Central memory CD8-positive, alpha-beta T cell (primary cell): ENCODE data around the gene SDK2.

Experiments used
- ATAC-seq: fragments of 150-1000 bp; cut with Tn5 transposase; replicated peaks from 2 replicates; pipeline ENCODE4 v1.10.0; 2022; ENCODE audit warnings: mild to moderate bottlenecking, moderate FRiP score, moderate number of reproducible peaks; ENCODE audit not compliant: poor library complexity, severe bottlenecking; ENCODE audit errors: extremely low read depth
- DNase-seq, 2 donors: peaks; one replicate each; pipeline ENCODE4 v3.0.0; 2021; ENCODE audit warnings: low spot score in 2 of 2
- H3K27ac Mint-ChIP-seq: one replicate; pipeline ENCODE4 v1.8.0; 2022; ENCODE audit warnings: low read depth, mild to moderate bottlenecking, moderate library complexity, mixed read lengths
- H3K27me3 Mint-ChIP-seq: one replicate; pipeline ENCODE4 v1.8.0; 2022; ENCODE audit warnings: mixed read lengths
- H3K36me3 Mint-ChIP-seq: one replicate; pipeline ENCODE4 v1.8.0; 2022; ENCODE audit warnings: mild to moderate bottlenecking, moderate library complexity, mixed read lengths; ENCODE audit not compliant: insufficient read depth
- H3K4me1 Mint-ChIP-seq: one replicate; pipeline ENCODE4 v1.8.0; 2022; ENCODE audit warnings: mixed read lengths
- H3K4me3 Mint-ChIP-seq: one replicate; pipeline ENCODE4 v1.8.0; 2022; ENCODE audit warnings: mild to moderate bottlenecking, moderate library complexity, mixed read lengths
- H3K9me3 Mint-ChIP-seq: one replicate; pipeline ENCODE4 v1.8.0; 2022; ENCODE audit warnings: mixed read lengths

Gene SDK2

GRCh38 chr17:73639932-73640331 lies 4.3 kb downstream of the SDK2 start:
- DNase-seq: no peak

GRCh38 chr17:73639322-73639721 lies 4.9 kb downstream of the SDK2 start:
- no peaks in the 10 kb centered on the region for H3K9me3 Mint-ChIP-seq
- H3K36me3 Mint-ChIP-seq: no peaks in the 10 kb centered on the region
- peaks cover 62% of the 10 kb centered on the region for H3K27me3 Mint-ChIP-seq
- no peak overlapping the region for H3K27ac Mint-ChIP-seq
- DNase-seq: no peak
- no peak for ATAC-seq
- H3K4me3 Mint-ChIP-seq: no peak overlapping the region
- peaks cover 11% of the 10 kb centered on the region for H3K4me1 Mint-ChIP-seq

More at GRCh38 chr17:73639932-73640331, 4.3 kb downstream of the SDK2 start:
- Mint-ChIP-seq H3K9me3 (no peaks in the 10 kb centered on the region), H3K27ac (no peak overlapping the region), H3K4me1 (peaks cover 11% of the 10 kb centered on the region), H3K4me3 (no peak overlapping the region), H3K27me3 (peaks cover 63% of the 10 kb centered on the region), H3K36me3 (no peaks in the 10 kb centered on the region)
- no peak for ATAC-seq

- no peak overlapping the region for H3K27ac Mint-ChIP-seq
- H3K4me1 Mint-ChIP-seq: peaks cover 11% of the 10 kb centered on the region
- no peak for ATAC-seq
Observed at GRCh38 chr17:73638556-73638955, 5.7 kb downstream of the SDK2 start.

GRCh38 chr17:73637866-73638265 lies 6.4 kb downstream of the SDK2 start:
- H3K27me3 Mint-ChIP-seq: peaks cover 62% of the 10 kb centered on the region
- no peaks in the 10 kb centered on the region for H3K9me3 Mint-ChIP-seq
- H3K27ac Mint-ChIP-seq: no peak overlapping the region
- DNase-seq (no peak), ATAC-seq (no peak)
- H3K4me1 Mint-ChIP-seq: peaks cover 8% of the 10 kb centered on the region
- H3K36me3 Mint-ChIP-seq: no peaks in the 10 kb centered on the region
- H3K4me3 Mint-ChIP-seq: no peak overlapping the region

More at GRCh38 chr17:73638556-73638955, 5.7 kb downstream of the SDK2 start:
- Mint-ChIP-seq H3K4me3 (no peak overlapping the region), H3K27me3 (peaks cover 60% of the 10 kb centered on the region), H3K9me3 (no peaks in the 10 kb centered on the region), H3K36me3 (no peaks in the 10 kb centered on the region)
- no peak for DNase-seq

GRCh38 chr17:73635101-73635817 lies 9.0 kb downstream of the SDK2 start:
- Mint-ChIP-seq H3K27me3 (peaks cover 37% of the 10 kb centered on the region), H3K4me3 (no peak overlapping the region), H3K9me3 (no peaks in the 10 kb centered on the region), H3K27ac (no peak overlapping the region), H3K4me1 (no peaks in the 10 kb centered on the region), H3K36me3 (peaks cover 2% of the 10 kb centered on the region)
- DNase-seq (no peak), ATAC-seq (no peak)

- Mint-ChIP-seq H3K9me3 (no peaks in the 10 kb centered on the region), H3K27me3 (peaks cover 32% of the 10 kb centered on the region), H3K27ac (no peak overlapping the region), H3K4me1 (no peaks in the 10 kb centered on the region), H3K36me3 (peaks cover 2% of the 10 kb centered on the region), H3K4me3 (no peak overlapping the region)
- ATAC-seq (no peak), DNase-seq (no peak)
Observed at GRCh38 chr17:73634629-73635028, 9.6 kb downstream of the SDK2 start.

GRCh38 chr17:73633736-73634135 lies 10.5 kb downstream of the SDK2 start:
- no peak for ATAC-seq
- no peaks in the 10 kb centered on the region for H3K4me1 Mint-ChIP-seq
- no peak for DNase-seq
- H3K4me3 Mint-ChIP-seq: no peak overlapping the region
- no peak overlapping the region for H3K27ac Mint-ChIP-seq
- H3K27me3 Mint-ChIP-seq: peaks cover 23% of the 10 kb centered on the region
- no peaks in the 10 kb centered on the region for H3K9me3 Mint-ChIP-seq
- peaks cover 2% of the 10 kb centered on the region for H3K36me3 Mint-ChIP-seq

- Mint-ChIP-seq H3K9me3 (no peaks in the 10 kb centered on the region), H3K27me3 (peaks cover 11% of the 10 kb centered on the region), H3K36me3 (peaks cover 2% of the 10 kb centered on the region), H3K27ac (no peak overlapping the region), H3K4me1 (no peaks in the 10 kb centered on the region), H3K4me3 (no peak overlapping the region)
- ATAC-seq (no peak), DNase-seq (no peak)
Observed at GRCh38 chr17:73632513-73632912, 11.7 kb downstream of the SDK2 start.

- DNase-seq: no peak
- Mint-ChIP-seq H3K9me3 (no peaks in the 10 kb centered on the region), H3K4me3 (no peak overlapping the region), H3K27ac (no peak overlapping the region), H3K4me1 (no peaks in the 10 kb centered on the region), H3K36me3 (peaks cover 2% of the 10 kb centered on the region), H3K27me3 (peaks cover 18% of the 10 kb centered on the region)
- no peak for ATAC-seq
Observed at GRCh38 chr17:73630965-73631595, 13.2 kb downstream of the SDK2 start.

- Mint-ChIP-seq H3K27ac (no peak overlapping the region), H3K4me1 (no peaks in the 10 kb centered on the region), H3K36me3 (peaks cover 2% of the 10 kb centered on the region), H3K4me3 (no peak overlapping the region), H3K9me3 (no peaks in the 10 kb centered on the region), H3K27me3 (peaks cover 18% of the 10 kb centered on the region)
- no peak for ATAC-seq
- no peak for DNase-seq
Observed at GRCh38 chr17:73630531-73630930, 13.7 kb downstream of the SDK2 start.

- peaks cover 2% of the 10 kb centered on the region for H3K36me3 Mint-ChIP-seq
- no peaks in the 10 kb centered on the region for H3K9me3 Mint-ChIP-seq
- ATAC-seq: no peak
- H3K4me3 Mint-ChIP-seq: no peak overlapping the region
- H3K27me3 Mint-ChIP-seq: peaks cover 16% of the 10 kb centered on the region
- no peak overlapping the region for H3K27ac Mint-ChIP-seq
- no peak for DNase-seq
- no peaks in the 10 kb centered on the region for H3K4me1 Mint-ChIP-seq
Observed at GRCh38 chr17:73628642-73629552, 15.3 kb downstream of the SDK2 start.

- no peak for ATAC-seq
- Mint-ChIP-seq H3K4me3 (no peak overlapping the region), H3K9me3 (no peaks in the 10 kb centered on the region), H3K36me3 (no peaks in the 10 kb centered on the region), H3K4me1 (no peaks in the 10 kb centered on the region), H3K27me3 (peaks cover 23% of the 10 kb centered on the region), H3K27ac (no peak overlapping the region)
- no peak for DNase-seq
Observed at GRCh38 chr17:73625991-73626673, 18.1 kb downstream of the SDK2 start.
